Neural progenitor cell (in vitro differentiated cells): ENCODE data around the gene CDH11. TPM values are rescaled to one million over a fixed set of nuclear protein-coding genes. Genes with fewer than 3 reads are reported as not detected.

ENCODE experiments used
- DNase-seq: peaks from one replicate; pipeline ENCODE4 v3.0.0-alpha.2; 2016; ENCODE audit warnings: low spot score
- H2AFZ ChIP-seq: fragments of 200-600 bp; sonication (generic); replicated peaks from 2 replicates; pipeline ENCODE4 v1.6.1; 2016; ENCODE audit warnings: antibody characterized with exemption
- H3F3A ChIP-seq: fragments of 200-600 bp; sonication (generic); 2 replicates; pipeline ENCODE4 v1.6.1; 2016; ENCODE audit warnings: antibody characterized with exemption, low read depth
- H3K27ac ChIP-seq: fragments of 200-600 bp; sonication (generic); 2 replicates; pipeline ENCODE4 v1.5.1; 2016; ENCODE audit warnings: mild to moderate bottlenecking
- H3K27me3 ChIP-seq: fragments of 200-600 bp; sonication (generic); 2 replicates; pipeline ENCODE4 v1.6.1; 2016; ENCODE audit warnings: mild to moderate bottlenecking, moderate library complexity
- H3K36me3 ChIP-seq: fragments of 200-600 bp; sonication (generic); 2 replicates; pipeline ENCODE4 v1.5.1; 2016
- H3K4me1 ChIP-seq: fragments of 200-600 bp; sonication (generic); 2 replicates; pipeline ENCODE4 v1.6.1; 2016; ENCODE audit warnings: mixed run types
- H3K4me2 ChIP-seq: fragments of 200-600 bp; sonication (generic); 2 replicates; pipeline ENCODE4 v1.6.1; 2016
- H3K4me3 ChIP-seq: fragments of 200-600 bp; sonication (generic); 2 replicates; pipeline ENCODE4 v1.5.1; 2016
- H3K79me2 ChIP-seq: fragments of 200-600 bp; sonication (generic); 2 replicates; pipeline ENCODE4 v1.6.1; 2016; ENCODE audit warnings: low read depth
- H3K9ac ChIP-seq: fragments of 200-600 bp; sonication (generic); 2 replicates; pipeline ENCODE4 v1.6.1; 2016
- H3K9me3 ChIP-seq: fragments of 200-600 bp; sonication (generic); 2 replicates; pipeline ENCODE4 v1.5.1; 2016; ENCODE audit warnings: low read depth
- H4K20me1 ChIP-seq: fragments of 200-600 bp; sonication (generic); 2 replicates; pipeline ENCODE4 v1.6.1; 2016; ENCODE audit warnings: low read depth
- H3K27ac Mint-ChIP-seq: 3 replicates; pipeline ENCODE4 v1.8.0; 2021; ENCODE audit warnings: mixed read lengths
- H3K27me3 Mint-ChIP-seq: 2 replicates; pipeline ENCODE4 v1.8.0; 2022; ENCODE audit warnings: low read depth, mild to moderate bottlenecking, inconsistent platforms, moderate library complexity, mixed read lengths; ENCODE audit not compliant: insufficient read depth
- H3K36me3 Mint-ChIP-seq: 3 replicates; pipeline ENCODE4 v1.8.0; 2021; ENCODE audit warnings: mixed read lengths
- H3K4me1 Mint-ChIP-seq: 3 replicates; pipeline ENCODE4 v1.8.0; 2021; ENCODE audit warnings: mixed read lengths
- H3K4me3 Mint-ChIP-seq: 3 replicates; pipeline ENCODE4 v1.8.0; 2021; ENCODE audit warnings: mild to moderate bottlenecking, moderate library complexity, mixed read lengths
- H3K9me3 Mint-ChIP-seq: 3 replicates; pipeline ENCODE4 v1.8.0; 2020; ENCODE audit warnings: mixed read lengths
- EZH2 ChIP-seq: fragments of 200-600 bp; sonication (generic); IDR thresholded peaks from 2 replicates; pipeline ENCODE4 v1.6.1; 2017; ENCODE audit warnings: antibody characterized with exemption, mild to moderate bottlenecking, moderate library complexity
- EZH2phosphoT487 ChIP-seq: fragments of 200-600 bp; sonication (generic); IDR thresholded peaks from 2 replicates; pipeline ENCODE4 v1.6.1; 2017; ENCODE audit warnings: antibody characterized with exemption
- total RNA-seq: library from RNA; depleted of rRNA; stranded (reverse); fragments of >200 nt; gene quantifications from 2 replicates; pipeline ENCODE4 v1.2.3, GENCODE V29; 2015; ENCODE audit warnings: low replicate concordance
- TF ChIP-seq, protein P1 (sequence below): fragments of 200-600 bp; sonication (generic); IDR thresholded peaks from 2 replicates; pipeline ENCODE4 v1.5.1; 2017; ENCODE audit warnings: antibody characterized with exemption, mild to moderate bottlenecking

The CDH11 gene
- total RNA-seq, 1 donor from 2014 or later = 98.5 TPM

DNA sequence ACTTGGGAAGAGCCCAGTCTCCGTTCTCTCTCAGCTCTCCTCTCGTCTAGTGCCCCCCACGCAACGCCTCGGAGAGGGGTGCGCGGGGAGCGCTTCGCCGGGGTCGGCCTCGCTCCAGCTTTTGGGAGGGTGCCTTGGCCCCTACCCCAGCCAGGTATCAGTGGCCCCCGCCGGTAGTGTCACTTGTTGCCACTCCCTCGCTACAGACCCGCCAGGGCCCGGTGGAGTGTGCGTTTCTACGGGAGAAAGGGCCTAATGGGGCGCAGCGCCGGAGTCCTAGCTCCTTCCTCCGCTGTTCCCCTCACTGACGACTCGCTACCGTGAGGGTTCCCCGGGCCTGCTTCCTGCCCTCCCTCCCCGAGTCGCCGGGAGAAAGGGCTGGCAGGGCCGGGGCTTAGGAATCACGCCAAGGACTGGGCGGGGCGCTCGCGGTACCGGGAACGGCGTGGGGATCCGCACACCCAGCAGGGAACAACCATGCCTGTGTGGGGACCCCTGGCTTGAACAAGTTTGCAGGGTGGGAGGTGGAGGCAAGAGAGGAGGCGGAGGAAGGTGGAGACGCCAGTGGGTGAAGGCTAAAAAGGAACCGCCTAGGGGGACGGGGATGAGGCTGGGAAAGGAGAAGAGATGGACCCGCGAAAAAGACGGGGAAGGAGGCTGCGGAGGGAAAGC lies 997 bp upstream of the CDH11 start:
- H3K79me2 ChIP-seq = peaks cover 39% of the 10 kb centered on the region
- H3F3A ChIP-seq = peaks cover 30% of the 10 kb centered on the region
- Mint-ChIP-seq H3K4me3 (peak overlapping the region; percentile 91), H3K4me1 (peaks cover 40% of the 10 kb centered on the region), H3K36me3 (no peaks in the 10 kb centered on the region), H3K9me3 (no peaks in the 10 kb centered on the region), H3K27me3 (peaks cover 15% of the 10 kb centered on the region), H3K27ac (peak overlapping the region; percentile 78)
- peak overlapping the region; percentile 35 for H3K27ac ChIP-seq
- peak overlapping the region; percentile 93 for H3K4me3 ChIP-seq
- peaks cover 29% of the 10 kb centered on the region for H3K27me3 ChIP-seq
- H3K4me2 ChIP-seq = peak overlapping the region; percentile 97
- DNase-seq = peak; percentile 69
- TF ChIP-seq EZH2phosphoT487 (no peak), EZH2 (no peak)
- TF ChIP-seq, protein P1, sequence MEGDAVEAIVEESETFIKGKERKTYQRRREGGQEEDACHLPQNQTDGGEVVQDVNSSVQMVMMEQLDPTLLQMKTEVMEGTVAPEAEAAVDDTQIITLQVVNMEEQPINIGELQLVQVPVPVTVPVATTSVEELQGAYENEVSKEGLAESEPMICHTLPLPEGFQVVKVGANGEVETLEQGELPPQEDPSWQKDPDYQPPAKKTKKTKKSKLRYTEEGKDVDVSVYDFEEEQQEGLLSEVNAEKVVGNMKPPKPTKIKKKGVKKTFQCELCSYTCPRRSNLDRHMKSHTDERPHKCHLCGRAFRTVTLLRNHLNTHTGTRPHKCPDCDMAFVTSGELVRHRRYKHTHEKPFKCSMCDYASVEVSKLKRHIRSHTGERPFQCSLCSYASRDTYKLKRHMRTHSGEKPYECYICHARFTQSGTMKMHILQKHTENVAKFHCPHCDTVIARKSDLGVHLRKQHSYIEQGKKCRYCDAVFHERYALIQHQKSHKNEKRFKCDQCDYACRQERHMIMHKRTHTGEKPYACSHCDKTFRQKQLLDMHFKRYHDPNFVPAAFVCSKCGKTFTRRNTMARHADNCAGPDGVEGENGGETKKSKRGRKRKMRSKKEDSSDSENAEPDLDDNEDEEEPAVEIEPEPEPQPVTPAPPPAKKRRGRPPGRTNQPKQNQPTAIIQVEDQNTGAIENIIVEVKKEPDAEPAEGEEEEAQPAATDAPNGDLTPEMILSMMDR = no peak
- peaks cover 24% of the 10 kb centered on the region for H4K20me1 ChIP-seq
- H3K4me1 ChIP-seq = peaks cover 23% of the 10 kb centered on the region
- no peaks in the 10 kb centered on the region for H3K9me3 ChIP-seq
- H3K36me3 ChIP-seq = no peaks in the 10 kb centered on the region
- H2AFZ ChIP-seq = peak overlapping the region; percentile 83
- no peak overlapping the region for H3K9ac ChIP-seq

DNA sequence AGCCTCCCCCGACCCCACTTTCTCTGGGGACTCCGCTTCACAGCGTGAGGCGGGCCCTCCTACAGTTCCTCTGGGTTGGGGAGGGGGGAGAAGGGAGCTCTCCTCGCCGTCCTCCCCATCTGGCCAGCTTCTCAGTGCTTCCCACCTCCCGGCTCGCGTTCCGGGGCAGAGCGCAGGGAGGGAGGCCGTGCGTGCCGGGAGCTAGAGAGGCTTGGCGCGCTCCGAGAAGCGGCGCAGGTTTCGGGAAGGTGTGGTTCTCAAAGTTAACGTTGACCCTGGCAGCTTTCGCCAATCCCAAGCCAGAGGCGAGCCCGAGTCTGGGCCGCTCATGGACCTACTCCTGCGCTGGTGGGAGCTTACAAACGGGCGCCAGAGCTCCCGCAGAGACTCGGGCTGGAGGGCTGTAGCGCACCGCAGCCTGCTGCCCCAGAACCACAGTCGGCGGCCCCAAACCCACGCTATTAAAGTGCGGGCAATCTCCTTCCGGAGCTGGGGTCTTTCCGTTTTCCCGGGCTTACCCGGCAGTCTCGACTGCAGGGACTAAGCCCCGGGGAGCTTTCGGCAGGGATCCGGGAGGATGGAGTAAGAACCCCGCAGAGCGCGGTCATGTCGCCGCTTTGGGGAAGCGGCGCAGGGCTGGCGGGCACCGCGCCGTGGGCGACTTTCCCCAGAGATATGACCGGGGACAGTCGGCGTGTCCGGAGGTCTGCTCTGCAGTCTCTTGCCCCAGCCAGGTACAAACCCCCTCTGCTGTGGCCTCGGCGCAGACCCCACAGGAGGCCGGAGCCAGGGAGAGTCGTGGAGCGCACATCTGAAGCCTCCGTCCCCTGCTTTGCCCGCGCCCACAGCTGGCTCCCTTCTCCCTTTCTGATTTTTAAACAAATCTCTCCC lies 787 bp downstream of the CDH11 start:
- H3F3A ChIP-seq = peaks cover 29% of the 10 kb centered on the region
- peaks cover 52% of the 10 kb centered on the region for H3K4me1 Mint-ChIP-seq
- H3K27me3 Mint-ChIP-seq = peaks cover 15% of the 10 kb centered on the region
- H3K79me2 ChIP-seq = peaks cover 57% of the 10 kb centered on the region
- peak overlapping the region; percentile 97 for H3K4me2 ChIP-seq
- peaks cover 40% of the 10 kb centered on the region for H3K4me1 ChIP-seq
- no peaks in the 10 kb centered on the region for H3K9me3 ChIP-seq
- H4K20me1 ChIP-seq = peaks cover 42% of the 10 kb centered on the region
- peak overlapping the region; percentile 52 for H3K9ac ChIP-seq
- DNase-seq = peak; percentile 59
- no peaks in the 10 kb centered on the region for H3K36me3 ChIP-seq
- peak overlapping the region; percentile 88 for H3K4me3 Mint-ChIP-seq
- H3K27ac Mint-ChIP-seq = no peak overlapping the region
- H2AFZ ChIP-seq = peak overlapping the region; percentile 51
- H3K4me3 ChIP-seq = peak overlapping the region; percentile 93
- TF ChIP-seq, protein P1 = no peak
- no peak for TF ChIP-seq EZH2
- peak; percentile 21 for TF ChIP-seq EZH2phosphoT487
- H3K27me3 ChIP-seq = peaks cover 29% of the 10 kb centered on the region
- H3K9me3 Mint-ChIP-seq = no peaks in the 10 kb centered on the region
- peak overlapping the region; percentile 54 for H3K27ac ChIP-seq
- H3K36me3 Mint-ChIP-seq = no peaks in the 10 kb centered on the region

DNA sequence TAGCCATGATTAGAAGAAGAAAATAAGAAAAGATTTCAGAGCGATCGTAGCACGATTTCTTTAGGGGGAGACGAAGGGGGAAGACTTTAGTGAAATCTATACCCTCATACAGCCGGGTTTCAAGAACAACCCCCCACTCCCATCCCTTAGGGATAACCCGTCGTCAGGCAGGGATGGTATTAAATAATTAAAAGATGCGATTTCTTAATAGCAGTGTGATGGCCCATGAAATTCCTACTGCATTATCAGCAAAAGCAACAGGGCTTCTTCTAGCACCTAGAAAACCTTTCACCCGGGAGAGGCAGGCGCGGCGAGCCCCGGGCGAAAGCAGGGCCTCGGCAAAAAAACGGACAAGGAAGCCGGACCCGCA lies 1.4 kb downstream of the CDH11 start:
- Mint-ChIP-seq H3K27me3 (peaks cover 15% of the 10 kb centered on the region), H3K4me3 (peak overlapping the region; percentile 88), H3K4me1 (peaks cover 48% of the 10 kb centered on the region), H3K27ac (peak overlapping the region; percentile 52), H3K9me3 (no peaks in the 10 kb centered on the region), H3K36me3 (no peaks in the 10 kb centered on the region)
- no peaks in the 10 kb centered on the region for H3K9me3 ChIP-seq
- H3K4me2 ChIP-seq = peak overlapping the region; percentile 97
- H3K79me2 ChIP-seq = peaks cover 63% of the 10 kb centered on the region
- H3K9ac ChIP-seq = peak overlapping the region; percentile 52
- H3K4me3 ChIP-seq = peak overlapping the region; percentile 93
- TF ChIP-seq EZH2phosphoT487 (no peak), EZH2 (no peak)
- TF ChIP-seq, protein P1 = no peak
- H3K4me1 ChIP-seq = peaks cover 40% of the 10 kb centered on the region
- H4K20me1 ChIP-seq = peaks cover 46% of the 10 kb centered on the region
- peaks cover 29% of the 10 kb centered on the region for H3F3A ChIP-seq
- H3K36me3 ChIP-seq = no peaks in the 10 kb centered on the region
- peaks cover 26% of the 10 kb centered on the region for H3K27me3 ChIP-seq
- H2AFZ ChIP-seq = peak overlapping the region; percentile 50
- DNase-seq = no peak
- peak overlapping the region; percentile 14 for H3K27ac ChIP-seq
